DMS53 treated with DMSO at 0.1 percent for 48 hours (cell line): ENCODE results near the gene GLE1.
A peak's percentile ranks its signal among the peaks of the same experiment; 100 is the strongest.
"Not testable (repeated sequence)": the region's sequence is repeated elsewhere in the genome, so short reads cannot be mapped to it uniquely, and the experiment has no call there.

Source experiments
- DNase-seq: peaks from one replicate; lab custom pipeline; 2025; ENCODE audit not compliant: unreplicated experiment; lab: John Stamatoyannopoulos, UW

GLE1 gene

GRCh38 chr9:128495296-128495695 is 9.2 kb upstream of the GLE1 start:
- no peak for DNase-seq

GRCh38 chr9:128495804-128496417 is 8.6 kb upstream of the GLE1 start:
- DNase-seq, result no peak

- DNase-seq, result no peak
These were observed 6.5 kb upstream of the GLE1 start for GRCh38 chr9:128497824-128498610.

- DNase-seq, result no peak
These were observed 5.6 kb upstream of the GLE1 start for GRCh38 chr9:128498911-128499310.

- no peak for DNase-seq
These were observed 4.6 kb upstream of the GLE1 start for GRCh38 chr9:128499920-128500319.

- DNase-seq, result not testable (repeated sequence)
These were observed 1.1 kb upstream of the GLE1 start for GRCh38 chr9:128503415-128503825.

GRCh38 chr9:128503870-128504269 is 649 bp upstream of the GLE1 start:
- peak; percentile 12 for DNase-seq

GRCh38 chr9:128505414-128505765 is 871 bp downstream of the GLE1 start:
- no peak for DNase-seq

GRCh38 chr9:128505906-128506305 is 1.4 kb downstream of the GLE1 start:
- not testable (repeated sequence) for DNase-seq

GRCh38 chr9:128512820-128513219 is 8.3 kb downstream of the GLE1 start:
- no peak for DNase-seq

- no peak for DNase-seq
These were observed 17.4 kb downstream of the GLE1 start for GRCh38 chr9:128521956-128522355.

GRCh38 chr9:128523199-128523925 is 18.8 kb downstream of the GLE1 start:
- no peak for DNase-seq

- no peak for DNase-seq
These were observed 22.2 kb downstream of the GLE1 start for GRCh38 chr9:128526720-128527119.

GRCh38 chr9:128528445-128529160 is 24.1 kb downstream of the GLE1 start:
- DNase-seq, result no peak

- DNase-seq, result no peak
These were observed 24.7 kb downstream of the GLE1 start for GRCh38 chr9:128529191-128529590.

- no peak for DNase-seq
These were observed 28.1 kb downstream of the GLE1 start for GRCh38 chr9:128532581-128532980.

GRCh38 chr9:128540634-128541360 is 36.3 kb downstream of the GLE1 start:
- DNase-seq, result no peak

- DNase-seq, result no peak
These were observed 42.0 kb downstream of the GLE1 start for GRCh38 chr9:128546504-128546903.

GRCh38 chr9:128548876-128549275 is 44.4 kb downstream of the GLE1 start:
- DNase-seq, result no peak

- DNase-seq, result no peak
These were observed 45.7 kb downstream of the GLE1 start for GRCh38 chr9:128550226-128550625.
